IMR-90 (cell line): ENCODE data around the gene NAA38. TPM values are rescaled to one million over a fixed set of nuclear protein-coding genes. Genes with fewer than 3 reads are reported as not detected.

Experiments used
- ATAC-seq: fragments of 200-7000 bp; cut with Tn5 transposase; 2 replicates; pipeline ENCODE4 v1.9.1; 2020; ENCODE audit warnings: low read depth, mild to moderate bottlenecking, moderate library complexity
- BruUV-seq: library from RNA; stranded (reverse); fragments of 400-500 nt; replicated peaks from 2 replicates; lab custom pipeline; 2021; lab: Mats Ljungman, UMichigan
- CTCF ChIA-PET: fragments of 300-600 bp; formaldehyde crosslinking; extraction: SDS; loops from one replicate; lab custom pipeline; 2021; ENCODE audit warnings: antibody characterized with exemption; lab: Yijun Ruan, JAX
- POLR2A ChIA-PET: fragments of 300-600 bp; sonication (Branson Sonifier 250); formaldehyde crosslinking; loops from one replicate; lab custom pipeline; 2022; ENCODE audit warnings: antibody characterized with exemption; ENCODE audit not compliant: unreplicated experiment; lab: Charles Lee
- DNase-seq: peaks from one replicate; pipeline ENCODE4 v3.0.0; 2013
- H2AFZ ChIP-seq: replicated peaks from 2 replicates; pipeline ENCODE3; 2013; ENCODE audit warnings: low read length, mild to moderate bottlenecking; ENCODE audit not compliant: poor library complexity
- H2AK5ac ChIP-seq: 2 replicates; pipeline ENCODE4 v1.6.1; 2013; ENCODE audit warnings: low read depth, low read length, inconsistent platforms
- H2AK9ac ChIP-seq: replicated peaks from 2 replicates; pipeline ENCODE3; 2013; ENCODE audit warnings: mild to moderate bottlenecking, low read depth, low read length, moderate library complexity; ENCODE audit not compliant: poor library complexity
- H2BK120ac ChIP-seq: 2 replicates; pipeline ENCODE4 v1.6.1; 2013; ENCODE audit warnings: low read depth, low read length, inconsistent platforms
- H2BK15ac ChIP-seq: 3 replicates; pipeline ENCODE4 v1.6.1; 2013; ENCODE audit warnings: low read depth, low read length, inconsistent platforms
- H2BK20ac ChIP-seq: 2 replicates; pipeline ENCODE4 v1.6.1; 2013; ENCODE audit warnings: low read depth, mild to moderate bottlenecking, inconsistent platforms, low read length, moderate library complexity
- H2BK5ac ChIP-seq: 2 replicates; pipeline ENCODE4 v1.6.1; 2013; ENCODE audit warnings: mild to moderate bottlenecking, low read depth, low read length, inconsistent platforms; ENCODE audit not compliant: poor library complexity, severe bottlenecking
- H3K14ac ChIP-seq: replicated peaks from 2 replicates; pipeline ENCODE4 v1.6.1; 2013; ENCODE audit warnings: low read depth, low read length, inconsistent platforms
- H3K18ac ChIP-seq: 2 replicates; pipeline ENCODE4 v1.6.1; 2013; ENCODE audit warnings: low read depth, low read length, control low read depth
- H3K23ac ChIP-seq: 2 replicates; pipeline ENCODE4 v1.6.1; 2013; ENCODE audit warnings: low read depth, low read length, inconsistent platforms
- H3K27ac ChIP-seq: 2 replicates; pipeline ENCODE4 v1.5.1; 2013; ENCODE audit warnings: mild to moderate bottlenecking, control low read depth, low read length; ENCODE audit not compliant: insufficient read depth
- H3K27me3 ChIP-seq: 2 replicates; pipeline ENCODE4 v1.6.1; 2013; ENCODE audit warnings: low read length; ENCODE audit not compliant: control insufficient read depth, insufficient read depth
- H3K36me3 ChIP-seq: 2 replicates; pipeline ENCODE4 v1.6.1; 2013; ENCODE audit warnings: low read length, mixed read lengths; ENCODE audit not compliant: control insufficient read depth, insufficient read depth
- H3K4ac ChIP-seq: 2 replicates; pipeline ENCODE4 v1.6.1; 2013; ENCODE audit warnings: low read depth, low read length, inconsistent platforms
- H3K4me1 ChIP-seq: 2 replicates; pipeline ENCODE4 v1.6.1; 2013; ENCODE audit warnings: low read length, mixed read lengths; ENCODE audit not compliant: control insufficient read depth, insufficient read depth
- H3K4me2 ChIP-seq: 2 replicates; pipeline ENCODE4 v1.6.1; 2013; ENCODE audit warnings: low read depth, mild to moderate bottlenecking, control low read depth, low read length, moderate library complexity
- H3K4me3 ChIP-seq: 2 replicates; pipeline ENCODE4 v1.5.1; 2013; ENCODE audit warnings: low read depth, mild to moderate bottlenecking, control low read depth, low read length, moderate library complexity; ENCODE audit not compliant: insufficient read depth
- H3K56ac ChIP-seq: 2 replicates; pipeline ENCODE4 v1.6.1; 2013; ENCODE audit warnings: low read length, inconsistent platforms; ENCODE audit not compliant: insufficient read depth; ENCODE audit errors: extremely low read depth
- H3K79me1 ChIP-seq, 2 experiments: 2 replicates each; pipeline ENCODE4 v1.6.1; 2013; ENCODE audit warnings: low read length in 2 of 2, inconsistent platforms in 1 of 2, low read depth in 1 of 2
- H3K9ac ChIP-seq: 2 replicates; pipeline ENCODE4 v1.6.1; 2013; ENCODE audit warnings: low read depth, low read length, control low read depth
- H3K9me1 ChIP-seq: 2 replicates; pipeline ENCODE4 v1.6.1; 2013; ENCODE audit warnings: low read length, inconsistent platforms; ENCODE audit not compliant: insufficient read depth
- H3K9me3 ChIP-seq: 2 replicates; pipeline ENCODE4 v1.6.1; 2013; ENCODE audit warnings: low read length; ENCODE audit not compliant: control insufficient read depth, insufficient read depth
- H4K20me1 ChIP-seq: 2 replicates; pipeline ENCODE4 v1.6.1; 2013; ENCODE audit warnings: low read length, inconsistent platforms; ENCODE audit not compliant: insufficient read depth
- H4K5ac ChIP-seq: 2 replicates; pipeline ENCODE4 v1.6.1; 2013; ENCODE audit warnings: mild to moderate bottlenecking, low read depth, low read length, control low read depth
- H4K8ac ChIP-seq, 2 experiments: 2 replicates each; pipeline ENCODE4 v1.6.1; 2013; ENCODE audit warnings: low read depth in 2 of 2, low read length in 2 of 2, control low read depth in 1 of 2, inconsistent platforms in 1 of 2
- H4K91ac ChIP-seq: 2 replicates; pipeline ENCODE4 v1.6.1; 2013; ENCODE audit warnings: low read depth, low read length, inconsistent platforms; ENCODE audit not compliant: insufficient read depth
- CEBPB ChIP-seq: IDR thresholded peaks from 2 replicates; pipeline ENCODE4 v1.6.1; 2012; ENCODE audit warnings: low read depth, low read length, improper control_type of control experiment
- POLR2A ChIP-seq: IDR thresholded peaks from 2 replicates; pipeline ENCODE4 v1.6.1; 2012; ENCODE audit warnings: mild to moderate bottlenecking, low read depth, low read length
- WGBS, 2 experiments: methylation state at CpG; one replicate each; pipeline versions ENCODE4 v1.1.5 to v1.1.7; 2013; ENCODE audit warnings: missing lambda C conversion rate in 2 of 2; ENCODE audit not compliant: insufficient read length in 1 of 2; ENCODE audit errors: extremely low coverage in 2 of 2; 5-methylcytosine and 5-hydroxymethylcytosine counted together
- dilution Hi-C: fragments of 300-500 bp; cut with HindIII; formaldehyde crosslinking; loops from one replicate; pipeline ENCODE4 v1.14.3; 2018; ENCODE audit warnings: low sequenced_read_pairs; ENCODE audit not compliant: unreplicated experiment
- in situ Hi-C: fragments of 300-500 bp; cut with MboI; formaldehyde crosslinking; loops from 3 replicates; pipeline ENCODE4 v1.14.3; 2019; ENCODE audit warnings: low sequenced_read_pairs, inconsistent platforms, mixed read lengths
- intact Hi-C: fragments of 100-400 bp; cut with micrococcal nuclease; formaldehyde crosslinking; loops from 2 replicates; pipeline ENCODE4 v1.10.0; 2022
- polyA plus RNA-seq, 3 experiments: library from polyadenylated mRNA; depleted of rRNA; stranded (reverse); fragments of >200 nt; gene quantifications; 2 replicates each; pipeline ENCODE4 v1.2.3, GENCODE V29; 2012; ENCODE audit warnings: low replicate concordance in 1 of 3
- total RNA-seq: library from RNA; depleted of rRNA; stranded (reverse); fragments of >200 nt; gene quantifications from 2 replicates; pipeline ENCODE4 v1.2.3, GENCODE V29; 2012

The NAA38 gene
- total and polyA plus RNA-seq, 2 of the 4 experiments (the other 2 are of a cell fraction) = 40.7 to 76.8 TPM

- 100% methylated on average over 1 of the region's 8 CpGs; no CpG with 5 or more reads in 1 of the 2 experiments for WGBS, 2 experiments
Observed at GRCh38 chr17:7859028-7859427, 1.7 kb upstream of the NAA38 start.

More at GRCh38 chr17:7859028-7859427, 1.7 kb upstream of the NAA38 start:
- H3K4me3 ChIP-seq = no peak overlapping the region
- no peaks in the 10 kb centered on the region for H3K27me3 ChIP-seq
- BruUV-seq = no TSS peak
- no peak overlapping the region for H2AFZ ChIP-seq
- no peak overlapping the region for H4K5ac ChIP-seq
- H2AK9ac ChIP-seq = peak overlapping the region; percentile 90
- 0 out of 2 replicates have a peak overlapping the region, but pooled peaks have one; percentile 28 for H4K91ac ChIP-seq
- H3K36me3 ChIP-seq = peaks cover 7% of the 10 kb centered on the region
- in situ Hi-C loops (no loop called here), intact Hi-C loops (no loop called here), dilution Hi-C loops (no loop called here)
- H2BK15ac ChIP-seq = no peak overlapping the region
- H3K27ac ChIP-seq = no peak overlapping the region
- no peak overlapping the region for H2BK120ac ChIP-seq
- H2BK20ac ChIP-seq = no peak overlapping the region
- no peak overlapping the region for H3K56ac ChIP-seq
- H3K9me1 ChIP-seq = no peaks in the 10 kb centered on the region
- TF ChIP-seq CEBPB (no peak), POLR2A (peak; percentile 39; the same call in 1 of the 2 replicates)
- DNase-seq (no peak), ATAC-seq (no peak)
- no peaks in the 10 kb centered on the region for H3K9me3 ChIP-seq
- peaks cover 18 to 53% of the 10 kb centered on the region in 2 experiments; a peak in 3 of 4 replicates for H3K79me1 ChIP-seq
- H3K14ac ChIP-seq = peak overlapping the region; percentile 81
- H3K9ac ChIP-seq = peak overlapping the region; percentile 73; the same call in 1 of the 2 replicates
- CTCF ChIA-PET = no interaction called here
- H3K18ac ChIP-seq = no peak overlapping the region
- peaks cover 8% of the 10 kb centered on the region; the same call in 1 of the 2 replicates for H4K20me1 ChIP-seq
- H3K23ac ChIP-seq = peak overlapping the region; percentile 80; the same call in 1 of the 2 replicates
- peak overlapping the region; percentile 72; the same call in 1 of the 2 replicates for H3K4ac ChIP-seq
- H4K8ac ChIP-seq = peak overlapping the region; percentile 83 to 96; a peak in 1 of 4 replicates
- H2AK5ac ChIP-seq = peak overlapping the region; percentile 6; the same call in 1 of the 2 replicates
- H3K4me1 ChIP-seq = peaks cover 20% of the 10 kb centered on the region
- H2BK5ac ChIP-seq = no peak overlapping the region
- POLR2A ChIA-PET = no interaction called here
- H3K4me2 ChIP-seq = peak overlapping the region; percentile 78
